HG02884 (cell line): ENCODE data around the gene PRR12.

ENCODE experiments used
- ATAC-seq: cut with Tn5 transposase; IDR thresholded peaks from one replicate; pipeline ENCODE4 v1.9.1; 2021; ENCODE audit warnings: mild to moderate bottlenecking, moderate library complexity; ENCODE audit not compliant: unreplicated experiment

PRR12 gene

GRCh38 chr19:49662011-49662410 is 71.0 kb downstream of the PRR12 start:
- ATAC-seq: no peak

- no peak for ATAC-seq
Observed at GRCh38 chr19:49663224-49663623, 72.2 kb downstream of the PRR12 start.

GRCh38 chr19:49664171-49665035 is 73.4 kb downstream of the PRR12 start:
- no peak for ATAC-seq

GRCh38 chr19:49665036-49665350 is 74.0 kb downstream of the PRR12 start:
- ATAC-seq: no peak

GRCh38 chr19:49665351-49666119 is 74.6 kb downstream of the PRR12 start, which contains the start of the genes BCL2L12 and IRF3:
TSS of gene BCL2L12 (plus strand) at chr19:49665933. CDS start at chr19:49666693, 760 bp downstream.
TSS of gene IRF3 (minus strand) at chr19:49665857. CDS start at chr19:49664838, 1,019 bp downstream.
- peak; percentile 72 for ATAC-seq

- ATAC-seq: no peak
Observed at GRCh38 chr19:49666120-49666444, 75.1 kb downstream of the PRR12 start.

GRCh38 chr19:49667473-49667872 is 76.5 kb downstream of the PRR12 start:
- no peak for ATAC-seq

GRCh38 chr19:49669516-49669915 is 78.5 kb downstream of the PRR12 start:
- ATAC-seq: no peak

- no peak for ATAC-seq
Observed at GRCh38 chr19:49672131-49672919, 81.3 kb downstream of the PRR12 start.
